ELR (cell line): Measurements from ENCODE around the gene NSD2.
"Not testable (repeated sequence)": the region's sequence is repeated elsewhere in the genome, so short reads cannot be mapped to it uniquely, and the experiment has no call there.

ENCODE experiments used
- DNase-seq: peaks from one replicate; pipeline ENCODE4 v3.0.0-alpha.2; 2015; ENCODE audit warnings: low read depth

The NSD2 gene

GRCh38 chr4:1985780-1986577, 114.8 kb downstream of the NSD2 start:
- DNase-seq = no peak

- no peak for DNase-seq
These were observed 115.5 kb downstream of the NSD2 start for GRCh38 chr4:1986578-1987210.

- no peak for DNase-seq
These were observed 116.1 kb downstream of the NSD2 start for GRCh38 chr4:1987296-1987695.

GRCh38 chr4:1987721-1988326, 116.6 kb downstream of the NSD2 start:
- no peak for DNase-seq

GRCh38 chr4:1988327-1988724, 117.1 kb downstream of the NSD2 start:
- DNase-seq = no peak

- DNase-seq = no peak
These were observed 118.5 kb downstream of the NSD2 start for GRCh38 chr4:1989533-1990347.

GRCh38 chr4:1990348-1990645, 119.1 kb downstream of the NSD2 start:
- no peak for DNase-seq

GRCh38 chr4:1990676-1991075, 119.5 kb downstream of the NSD2 start:
- no peak for DNase-seq

- DNase-seq = no peak
These were observed 119.9 kb downstream of the NSD2 start for GRCh38 chr4:1991087-1991486.

GRCh38 chr4:1991596-1992434, 120.6 kb downstream of the NSD2 start:
- no peak for DNase-seq

GRCh38 chr4:1992468-1993168, 121.4 kb downstream of the NSD2 start:
- DNase-seq = no peak

- DNase-seq = no peak
These were observed 122.0 kb downstream of the NSD2 start for GRCh38 chr4:1993169-1993516.

- not testable (repeated sequence) for DNase-seq
These were observed 122.7 kb downstream of the NSD2 start for GRCh38 chr4:1993718-1994516.

- DNase-seq = no peak
These were observed 123.7 kb downstream of the NSD2 start for GRCh38 chr4:1994938-1995337.

GRCh38 chr4:1996866-1997611, 125.8 kb downstream of the NSD2 start:
- DNase-seq = no peak

- no peak for DNase-seq
These were observed 126.5 kb downstream of the NSD2 start for GRCh38 chr4:1997712-1998111.

GRCh38 chr4:1998296-1998695, 127.1 kb downstream of the NSD2 start:
- no peak for DNase-seq

- not testable (repeated sequence) for DNase-seq
These were observed 128.1 kb downstream of the NSD2 start for GRCh38 chr4:1999308-1999707.

- not testable (repeated sequence) for DNase-seq
These were observed 132.2 kb downstream of the NSD2 start for GRCh38 chr4:2003361-2003760.

GRCh38 chr4:2006367-2006766, 135.2 kb downstream of the NSD2 start:
- no peak for DNase-seq
